PC-9 (cell line): ENCODE data around the gene CHIT1.

Source experiments
- EZH2 ChIP-seq: fragments of 200-600 bp; sonication (generic); IDR thresholded peaks from 2 replicates; pipeline ENCODE4 v1.8.0; 2017; ENCODE audit warnings: antibody characterized with exemption, low read depth
- TF ChIP-seq, protein P1 (sequence below): fragments of 200-600 bp; sonication (generic); conservative IDR thresholded peaks from 2 replicates; pipeline ENCODE4 v1.6.1; 2017; ENCODE audit warnings: mixed run types, antibody characterized with exemption, mild to moderate bottlenecking, moderate library complexity

DNA sequence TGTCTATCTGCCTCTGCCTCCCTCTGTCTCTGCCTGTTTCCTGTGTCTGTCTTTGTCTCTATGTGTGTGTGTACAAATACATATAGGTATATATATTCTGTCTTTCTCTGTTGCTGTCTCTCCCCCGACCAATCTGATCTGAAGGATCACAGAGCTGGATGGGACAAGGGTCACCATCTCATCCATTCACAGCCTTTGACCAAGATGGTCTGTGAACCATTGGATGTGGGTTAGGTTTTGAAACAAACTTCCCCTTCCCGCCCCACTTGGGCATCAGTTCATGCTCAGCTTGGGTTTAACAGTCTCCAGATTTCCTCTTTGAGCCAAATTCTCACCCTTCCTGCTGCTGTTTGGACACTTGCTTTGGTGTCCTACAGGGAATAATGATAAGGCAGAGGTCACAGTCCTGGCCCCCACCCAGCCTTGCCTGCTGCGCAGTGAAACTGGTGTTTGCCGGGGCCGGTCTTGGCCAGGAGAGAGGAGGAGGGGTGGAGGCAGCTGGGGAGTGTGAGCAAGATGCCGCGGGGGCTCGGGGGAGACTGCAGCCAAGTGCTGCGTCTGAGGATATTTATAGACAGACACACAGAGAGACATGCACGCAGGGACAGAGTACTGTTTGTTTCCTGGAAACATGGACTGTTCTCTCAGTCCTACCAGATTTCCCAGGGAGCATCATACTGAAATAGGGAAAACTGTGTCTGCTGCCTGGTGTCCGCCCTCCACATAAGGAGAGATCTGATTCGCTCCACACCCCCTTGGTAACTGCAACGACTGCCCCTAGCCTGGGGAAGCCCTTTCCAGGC, 48.8 kb upstream of the CHIT1 start:
- TF ChIP-seq, protein P1, sequence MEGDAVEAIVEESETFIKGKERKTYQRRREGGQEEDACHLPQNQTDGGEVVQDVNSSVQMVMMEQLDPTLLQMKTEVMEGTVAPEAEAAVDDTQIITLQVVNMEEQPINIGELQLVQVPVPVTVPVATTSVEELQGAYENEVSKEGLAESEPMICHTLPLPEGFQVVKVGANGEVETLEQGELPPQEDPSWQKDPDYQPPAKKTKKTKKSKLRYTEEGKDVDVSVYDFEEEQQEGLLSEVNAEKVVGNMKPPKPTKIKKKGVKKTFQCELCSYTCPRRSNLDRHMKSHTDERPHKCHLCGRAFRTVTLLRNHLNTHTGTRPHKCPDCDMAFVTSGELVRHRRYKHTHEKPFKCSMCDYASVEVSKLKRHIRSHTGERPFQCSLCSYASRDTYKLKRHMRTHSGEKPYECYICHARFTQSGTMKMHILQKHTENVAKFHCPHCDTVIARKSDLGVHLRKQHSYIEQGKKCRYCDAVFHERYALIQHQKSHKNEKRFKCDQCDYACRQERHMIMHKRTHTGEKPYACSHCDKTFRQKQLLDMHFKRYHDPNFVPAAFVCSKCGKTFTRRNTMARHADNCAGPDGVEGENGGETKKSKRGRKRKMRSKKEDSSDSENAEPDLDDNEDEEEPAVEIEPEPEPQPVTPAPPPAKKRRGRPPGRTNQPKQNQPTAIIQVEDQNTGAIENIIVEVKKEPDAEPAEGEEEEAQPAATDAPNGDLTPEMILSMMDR: no peak
- no peak for TF ChIP-seq EZH2
